Activated CD4-positive, CD25-positive, alpha-beta regulatory T cell treated with anti-CD3 and anti-CD28 coated beads, Interleukin-2, amount 50 U/mL, for 16 hours (primary cell): ENCODE results near the gene PIK3IP1.
"Not testable (repeated sequence)": the region's sequence is repeated elsewhere in the genome, so short reads cannot be mapped to it uniquely, and the experiment has no call there.

Experiments used
- DNase-seq: peaks from one replicate; pipeline ENCODE4 v3.0.0-alpha.2; 2020; ENCODE audit warnings: low read depth, low spot score

The PIK3IP1 gene

GRCh38 chr22:31250740-31251600 is 41.3 kb downstream of the PIK3IP1 start:
- no peak for DNase-seq

- no peak for DNase-seq
Observed at GRCh38 chr22:31248965-31249958, 43.0 kb downstream of the PIK3IP1 start.

- peak; percentile 55 for DNase-seq
Observed at GRCh38 chr22:31248138-31248745, 44.0 kb downstream of the PIK3IP1 start.

GRCh38 chr22:31247726-31248125 is 44.6 kb downstream of the PIK3IP1 start:
- DNase-seq = no peak

GRCh38 chr22:31246687-31247086 is 45.6 kb downstream of the PIK3IP1 start:
- no peak for DNase-seq

- not testable (repeated sequence) for DNase-seq
Observed at GRCh38 chr22:31245998-31246397, 46.3 kb downstream of the PIK3IP1 start.

- DNase-seq = no peak
Observed at GRCh38 chr22:31244943-31245451, 47.3 kb downstream of the PIK3IP1 start.

- DNase-seq = no peak
Observed at GRCh38 chr22:31244046-31244942, 48.0 kb downstream of the PIK3IP1 start.

GRCh38 chr22:31243339-31244045 is 48.8 kb downstream of the PIK3IP1 start:
- no peak for DNase-seq

- DNase-seq = no peak
Observed at GRCh38 chr22:31241936-31242335, 50.4 kb downstream of the PIK3IP1 start.

GRCh38 chr22:31241200-31241599 is 51.1 kb downstream of the PIK3IP1 start:
- no peak for DNase-seq

GRCh38 chr22:31239771-31240370 is 52.4 kb downstream of the PIK3IP1 start:
- DNase-seq = no peak

- DNase-seq = no peak
Observed at GRCh38 chr22:31238057-31238456, 54.2 kb downstream of the PIK3IP1 start.

GRCh38 chr22:31236044-31236443 is 56.2 kb downstream of the PIK3IP1 start:
- DNase-seq = not testable (repeated sequence)

- no peak for DNase-seq
Observed at GRCh38 chr22:31235081-31235480, 57.2 kb downstream of the PIK3IP1 start.

GRCh38 chr22:31233001-31233400 is 59.3 kb downstream of the PIK3IP1 start:
- no peak for DNase-seq
